B cell (primary cell): ENCODE data around the gene NTRK3. TPM values are rescaled to one million over a fixed set of nuclear protein-coding genes. Genes with fewer than 3 reads are reported as not detected.

Source experiments
- ATAC-seq: fragments of 200-7000 bp; cut with Tn5 transposase; one replicate; pipeline ENCODE4 v1.10.0; 2021; ENCODE audit warnings: low read depth, mild to moderate bottlenecking, moderate number of reproducible peaks, moderate library complexity
- CTCF ChIA-PET: fragments of 350-600 bp; sonication (Branson Sonifier 250); formaldehyde crosslinking; loops from one replicate; lab custom pipeline; 2021; ENCODE audit warnings: antibody characterized with exemption, inconsistent platforms; lab: Charles Lee
- POLR2A ChIA-PET: fragments of 350-600 bp; sonication (Branson Sonifier 250); formaldehyde crosslinking; loops from one replicate; lab custom pipeline; 2021; ENCODE audit warnings: antibody characterized with exemption; lab: Charles Lee
- DNase-seq: peaks from one replicate; pipeline ENCODE4 v3.0.0; 2013
- H2AFZ ChIP-seq: 2 replicates; pipeline ENCODE4 v1.6.1; 2012; ENCODE audit warnings: mild to moderate bottlenecking, low read depth, low read length; ENCODE audit not compliant: insufficient read depth, poor library complexity, severe bottlenecking
- H3K27ac ChIP-seq, 2 donors: 1 replicate in 1 of 2; 2 replicates in 1 of 2; pipeline ENCODE4 v1.5.1; 2012 to 2013; ENCODE audit warnings: low read length in 2 of 2, mild to moderate bottlenecking in 2 of 2, moderate library complexity in 1 of 2
- H3K27me3 ChIP-seq, 4 experiments: fragments of 200-600 bp in 1 of 4; sonication (generic) in 1 of 4; replicated peaks in 1 of 4; 1 replicate in 2 of 4; 2 replicates in 2 of 4; pipeline versions ENCODE4 v1.6.1 to v1.7.0; 2013 to 2016; ENCODE audit warnings: low read length in 3 of 4, mild to moderate bottlenecking in 2 of 4, mixed read lengths in 1 of 4, moderate library complexity in 1 of 4; ENCODE audit not compliant: insufficient read depth in 4 of 4, control insufficient read depth in 3 of 4; ENCODE audit errors: control extremely low read depth in 1 of 4
- H3K36me3 ChIP-seq, 2 experiments: replicated peaks in 1 of 2; 1 replicate in 1 of 2; 2 replicates in 1 of 2; pipeline versions ENCODE4 v1.6.1 to v1.7.1; 2013; ENCODE audit warnings: low read length in 1 of 2; ENCODE audit not compliant: insufficient read depth in 2 of 2, control insufficient read depth in 1 of 2; ENCODE audit errors: control extremely low read depth in 1 of 2, extremely low read depth in 1 of 2
- H3K4me1 ChIP-seq, 2 donors: fragments of 200-600 bp in 1 of 2; sonication (generic) in 1 of 2; 1 replicate in 1 of 2; 2 replicates in 1 of 2; pipeline versions ENCODE4 v1.5.1 to v1.6.1; 2013 to 2017; ENCODE audit warnings: low read length in 2 of 2; ENCODE audit not compliant: control insufficient read depth in 2 of 2, insufficient read depth in 2 of 2
- H3K4me2 ChIP-seq: replicated peaks from 2 replicates; pipeline ENCODE3; 2012; ENCODE audit warnings: mild to moderate bottlenecking, low read depth, low read length; ENCODE audit not compliant: poor library complexity, severe bottlenecking
- H3K4me3 ChIP-seq, 5 experiments: fragments of 200-600 bp in 1 of 5; sonication (generic) in 1 of 5; 1 replicate in 3 of 5; 2 replicates in 2 of 5; pipeline versions ENCODE4 v1.5.1 to v1.7.0; 2011 to 2016; ENCODE audit warnings: low read length in 4 of 5, mild to moderate bottlenecking in 4 of 5, low read depth in 2 of 5, control low read depth in 1 of 5, moderate library complexity in 1 of 5; ENCODE audit not compliant: insufficient read depth in 1 of 5; ENCODE audit errors: control extremely low read depth in 1 of 5, extremely low read depth in 1 of 5
- H3K79me2 ChIP-seq: fragments of 200-600 bp; sonication (generic); one replicate; pipeline ENCODE4 v1.6.0; 2016; ENCODE audit warnings: low read length; ENCODE audit not compliant: control insufficient read depth, insufficient read depth
- H3K9ac ChIP-seq: fragments of 200-600 bp; sonication (generic); 2 replicates; pipeline ENCODE4 v1.6.1; 2017; ENCODE audit warnings: mild to moderate bottlenecking, low read length, moderate library complexity
- H3K9me3 ChIP-seq, 3 donors: one replicate each; pipeline versions ENCODE4 v1.6.1 to v1.7.1; 2013; ENCODE audit warnings: low read length in 2 of 3; ENCODE audit not compliant: control insufficient read depth in 2 of 3, insufficient read depth in 1 of 3; ENCODE audit errors: control extremely low read depth in 1 of 3
- H4K20me1 ChIP-seq: 2 replicates; pipeline ENCODE4 v1.6.0; 2012; ENCODE audit warnings: mild to moderate bottlenecking, low read length; ENCODE audit not compliant: insufficient read depth, control insufficient read depth, poor library complexity, severe bottlenecking
- H3K27ac Mint-ChIP-seq: one replicate; pipeline ENCODE4 v1.8.0; 2021; ENCODE audit warnings: mixed read lengths
- H3K27me3 Mint-ChIP-seq: one replicate; pipeline ENCODE4 v1.8.0; 2021; ENCODE audit warnings: mixed read lengths
- H3K4me1 Mint-ChIP-seq: one replicate; pipeline ENCODE4 v1.8.0; 2021; ENCODE audit warnings: mixed read lengths
- H3K4me3 Mint-ChIP-seq: one replicate; pipeline ENCODE4 v1.8.0; 2021; ENCODE audit warnings: mixed read lengths
- H3K9me3 Mint-ChIP-seq: one replicate; pipeline ENCODE4 v1.8.0; 2022; ENCODE audit warnings: mixed read lengths; ENCODE audit not compliant: insufficient read depth
- CTCF ChIP-seq: fragments of 200-600 bp; IDR thresholded peaks from one replicate; pipeline ENCODE4 v1.8.0; 2022; ENCODE audit warnings: antibody characterized with exemption, mild to moderate bottlenecking
- EZH2 ChIP-seq: IDR thresholded peaks from 2 replicates; pipeline ENCODE4 v1.6.1; 2012; ENCODE audit warnings: borderline replicate concordance, low read depth, mild to moderate bottlenecking, moderate library complexity, low read length; ENCODE audit not compliant: insufficient read depth, poor library complexity, severe bottlenecking
- WGBS: methylation state at CpG from one replicate; pipeline ENCODE4 v1.1.5; 2013; ENCODE audit warnings: missing lambda C conversion rate; ENCODE audit not compliant: insufficient coverage; 5-methylcytosine and 5-hydroxymethylcytosine counted together
- intact Hi-C: fragments of 100-400 bp; cut with micrococcal nuclease; formaldehyde crosslinking; loops from one replicate; pipeline ENCODE4 v1.10.0; 2022
- polyA plus RNA-seq: library from polyadenylated mRNA; depleted of rRNA; stranded (reverse); fragments of >200 nt; gene quantifications from 2 replicates; pipeline ENCODE4 v1.2.3, GENCODE V29; 2012
- total RNA-seq, 2 donors: library from RNA; stranded (reverse); fragments of 120-200 nt in 1 of 2; gene quantifications; 1 replicate in 1 of 2; 2 replicates in 1 of 2; pipeline versions ENCODE4 v1.2.3 to v1.2.4, GENCODE V29; 2013 to 2022

Gene NTRK3
- total and polyA plus RNA-seq, 2 donors (not counting 1 experiment from before 2014, with no cell fraction given), result not detected

DNA sequence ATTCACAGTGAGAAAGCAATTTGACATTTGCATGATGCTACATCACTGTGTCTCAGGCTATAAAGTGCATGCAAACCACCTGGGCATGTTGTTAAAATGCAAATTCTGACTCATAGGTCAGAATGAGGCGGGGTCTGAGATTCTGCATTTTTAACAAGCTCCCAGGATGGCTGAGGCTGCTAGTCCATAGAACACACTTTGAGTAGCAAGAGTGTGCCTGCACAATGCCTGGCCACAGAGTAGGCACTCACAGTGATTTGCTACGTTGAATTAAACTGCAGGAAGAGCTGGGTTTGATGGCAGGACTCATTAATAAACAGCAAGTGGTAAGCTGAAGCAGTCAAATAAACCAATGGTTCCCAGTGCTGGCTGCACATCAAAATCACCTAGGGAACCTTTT lies 48.1 kb downstream of the NTRK3 start:
- Histone ChIP-seq H3K36me3 (no peaks in the 10 kb centered on the region), H4K20me1 (no peaks in the 10 kb centered on the region), H3K27ac (no peak overlapping the region), H3K4me2 (no peak overlapping the region), H3K9ac (no peak overlapping the region), H3K27me3 (no peaks in the 10 kb centered on the region), H2AFZ (no peak overlapping the region), H3K9me3 (peaks cover 0 to 7% (median 0%) of the 10 kb centered on the region in 3 donors), H3K4me1 (no peaks in the 10 kb centered on the region), H3K79me2 (no peaks in the 10 kb centered on the region), H3K4me3 (no peak overlapping the region)
- no peak for TF ChIP-seq CTCF
- no peak for TF ChIP-seq EZH2
- 69% methylated on average over 2 of the region's 2 CpGs for WGBS
- H3K4me1 Mint-ChIP-seq, result no peaks in the 10 kb centered on the region
- intact Hi-C loops, result no loop called here
- no peaks in the 10 kb centered on the region for H3K9me3 Mint-ChIP-seq
- H3K4me3 Mint-ChIP-seq, result no peak overlapping the region
- DNase-seq (no peak), ATAC-seq (no peak)
- H3K27ac Mint-ChIP-seq, result no peak overlapping the region
- H3K27me3 Mint-ChIP-seq, result peaks cover 14% of the 10 kb centered on the region
- CTCF ChIA-PET, result no interaction called here
- POLR2A ChIA-PET, result no interaction called here

DNA sequence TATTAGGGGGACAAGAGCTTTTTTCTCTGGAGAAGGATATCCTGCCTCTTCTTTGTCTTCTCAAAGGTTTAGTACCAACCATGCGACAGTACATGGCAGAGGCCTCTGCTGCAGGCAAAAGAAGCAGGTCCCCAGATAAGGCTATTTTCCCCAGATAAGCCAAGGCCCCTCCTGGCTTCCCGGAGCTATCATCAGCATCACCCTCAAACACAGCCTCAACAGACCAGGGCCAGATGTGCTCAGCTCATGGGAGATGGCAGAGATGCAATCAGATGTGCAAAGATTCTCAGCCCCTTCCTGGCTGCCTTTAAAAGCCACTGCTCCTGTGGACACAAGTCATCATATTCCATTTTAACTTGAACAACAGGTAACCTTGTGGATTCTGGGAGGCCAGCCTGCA lies 49.0 kb downstream of the NTRK3 start:
- H3K9ac ChIP-seq, result no peak overlapping the region
- H3K4me1 Mint-ChIP-seq, result no peaks in the 10 kb centered on the region
- no peaks in the 10 kb centered on the region for H3K27me3 ChIP-seq
- H3K4me1 ChIP-seq, result no peaks in the 10 kb centered on the region
- no peaks in the 10 kb centered on the region for H3K79me2 ChIP-seq
- ATAC-seq, result no peak
- no peak overlapping the region for H3K27ac Mint-ChIP-seq
- POLR2A ChIA-PET, result no interaction called here
- peaks cover 0 to 7% (median 0%) of the 10 kb centered on the region in 3 donors for H3K9me3 ChIP-seq
- H3K4me2 ChIP-seq, result no peak overlapping the region
- CTCF ChIA-PET, result no interaction called here
- H3K4me3 Mint-ChIP-seq, result no peak overlapping the region
- no peaks in the 10 kb centered on the region for H3K36me3 ChIP-seq
- no peak overlapping the region for H3K4me3 ChIP-seq
- H2AFZ ChIP-seq, result no peak overlapping the region
- no peaks in the 10 kb centered on the region for H3K9me3 Mint-ChIP-seq
- intact Hi-C loops, result no loop called here
- H4K20me1 ChIP-seq, result no peaks in the 10 kb centered on the region
- TF ChIP-seq EZH2 (no peak), CTCF (no peak)
- no peak overlapping the region for H3K27ac ChIP-seq
- H3K27me3 Mint-ChIP-seq, result peaks cover 14% of the 10 kb centered on the region
- WGBS, result 92% methylated on average over 2 of the region's 2 CpGs
- DNase-seq, result no peak
